ENCODE results near the gene STYXL2. TPM values are rescaled to one million over a fixed set of nuclear protein-coding genes. Genes with fewer than 3 reads are reported as not detected.
A peak's percentile ranks its signal among the peaks of the same experiment; 100 is the strongest.

Gene STYXL2
- total and polyA plus RNA-seq, 9 of the 15 experiments (the other 6 are each of a cell fraction or from before 2014, with no cell fraction given) = not detected

GRCh38 chr1:167077128-167077867 lies 16.6 kb upstream of the STYXL2 start:
- FAIRE-seq (no peak), DNase-seq (ENCODE audit: extremely low read depth in 1 of 4, low spot score in 3 of 4) (no peak), ATAC-seq (no peak)
- WGBS (ENCODE audit: insufficient coverage, low coverage, missing lambda C conversion rate) = 0% methylated on average over 3 of the region's 3 CpGs
- ChIA-PET POLR2A (no interaction called here), CTCF (ENCODE audit: low intra/inter-chr PET ratio) (no interaction called here)
- Histone ChIP-seq H3K9me3 (replicated peaks; ENCODE audit: control insufficient read depth, insufficient read depth, low read depth, low read length) (no peaks in the 10 kb centered on the region), H4K20me1 (replicated peaks; ENCODE audit: control insufficient read depth, insufficient read depth, low read length) (no peaks in the 10 kb centered on the region; the same call in 1 of the 2 replicates), H3K9ac (ENCODE audit: insufficient read depth in 1 of 2, low read depth in 2 of 2, low read length in 2 of 2) (no peak overlapping the region), H3K4me3 (no peak overlapping the region), H3K36me3 (ENCODE audit: control insufficient read depth, insufficient read depth, low read length) (no peaks in the 10 kb centered on the region), H3K4me2 (ENCODE audit: insufficient read depth, low read length) (no peak overlapping the region), H3K4me1 (replicated peaks in 1 of 2; ENCODE audit: control insufficient read depth in 2 of 2, insufficient read depth in 2 of 2, low read length in 2 of 2) (no peaks in the 10 kb centered on the region), H3K27me3 (ENCODE audit: control insufficient read depth in 2 of 2, insufficient read depth in 2 of 2, low read length in 2 of 2) (peaks cover 38 to 59% of the 10 kb centered on the region in 2 experiments), H3K9me1 (ENCODE audit: control insufficient read depth, insufficient read depth, low read length) (no peaks in the 10 kb centered on the region), H3K79me2 (ENCODE audit: control insufficient read depth, insufficient read depth, low read length) (no peaks in the 10 kb centered on the region), H2AFZ (ENCODE audit: low read depth, low read length) (no peak overlapping the region), H3K27ac (ENCODE audit: extremely low read depth, low read depth, low read length) (no peak overlapping the region)
- TF ChIP-seq ATF7 (IDR thresholded peaks at IDR 0.05) (no peak), ETS2 (tag; IDR thresholded peaks at IDR 0.05; ENCODE audit: borderline replicate concordance, poor library complexity, severe bottlenecking) (no peak), WHSC1 (IDR thresholded peaks at IDR 0.05; ENCODE audit: low read length) (no peak), SIRT6 (IDR thresholded peaks at IDR 0.05; ENCODE audit: low read depth, low read length) (no peak), ZNF282 (CRISPR knock-in tag; IDR thresholded peaks at IDR 0.05) (no peak), C11orf30 (IDR thresholded peaks at IDR 0.05; ENCODE audit: low read depth) (0 out of 2 replicates have a peak, but pooled peaks have one; percentile 16), BCOR (IDR thresholded peaks at IDR 0.05) (no peak), RBM25 (IDR thresholded peaks at IDR 0.05; ENCODE audit: low read depth, low read length, severe bottlenecking) (no peak), NCOR1 (IDR thresholded peaks at IDR 0.05) (no peak), ZNF277 (CRISPR knock-in tag; IDR thresholded peaks at IDR 0.05; ENCODE audit: borderline replicate concordance) (no peak), CBX2 (IDR thresholded peaks at IDR 0.05; ENCODE audit: insufficient read depth, low read length, poor library complexity, severe bottlenecking) (no peak), HDAC3 (IDR thresholded peaks at IDR 0.05; ENCODE audit: borderline replicate concordance, partially characterized antibody) (no peak), KHSRP (IDR thresholded peaks at IDR 0.05) (no peak), PTRF (tag; IDR thresholded peaks at IDR 0.05) (no peak), RAD21 (CRISPR knock-in tag; conservative IDR thresholded peaks at IDR 0.05 in 1 of 2, IDR thresholded peaks at IDR 0.05 in 1 of 2) (no peak), MTA2 (IDR thresholded peaks at IDR 0.05; ENCODE audit: low read depth) (no peak), NFXL1 (CRISPR knock-in tag; IDR thresholded peaks at IDR 0.05) (no peak), ERF (CRISPR knock-in tag; IDR thresholded peaks at IDR 0.05) (no peak), SRSF9 (IDR thresholded peaks at IDR 0.05; ENCODE audit: borderline replicate concordance, low read depth, low read length) (no peak), ZNF764 (CRISPR knock-in tag; IDR thresholded peaks at IDR 0.05; ENCODE audit: low read depth) (no peak), ZNF316 (IDR thresholded peaks at IDR 0.05) (peak; percentile 68), RFX1 (IDR thresholded peaks at IDR 0.05) (peak; percentile 64), GATAD2A (IDR thresholded peaks at IDR 0.05) (no peak)
- TF ChIP-seq, protein P1, sequence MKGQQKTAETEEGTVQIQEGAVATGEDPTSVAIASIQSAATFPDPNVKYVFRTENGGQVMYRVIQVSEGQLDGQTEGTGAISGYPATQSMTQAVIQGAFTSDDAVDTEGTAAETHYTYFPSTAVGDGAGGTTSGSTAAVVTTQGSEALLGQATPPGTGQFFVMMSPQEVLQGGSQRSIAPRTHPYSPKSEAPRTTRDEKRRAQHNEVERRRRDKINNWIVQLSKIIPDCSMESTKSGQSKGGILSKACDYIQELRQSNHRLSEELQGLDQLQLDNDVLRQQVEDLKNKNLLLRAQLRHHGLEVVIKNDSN (CRISPR knock-in tag; IDR thresholded peaks at IDR 0.05) = no peak
- no TSS peak for BruUV-seq (replicated peaks)
- intact Hi-C loops (cut with micrococcal nuclease) = no loop called here
- in situ Hi-C loops (cut with MboI) = no loop called here
